ENCODE data around the gene EEIG1.
A peak's percentile ranks its signal among the peaks of the same experiment; 100 is the strongest.

Gene EEIG1

GRCh38 chr9:127975376-127976315 lies 5.1 kb downstream of the EEIG1 start:
- peak in 20 of 51 donors; percentile 34 to 69 (median 50) for DNase-seq

DNA sequence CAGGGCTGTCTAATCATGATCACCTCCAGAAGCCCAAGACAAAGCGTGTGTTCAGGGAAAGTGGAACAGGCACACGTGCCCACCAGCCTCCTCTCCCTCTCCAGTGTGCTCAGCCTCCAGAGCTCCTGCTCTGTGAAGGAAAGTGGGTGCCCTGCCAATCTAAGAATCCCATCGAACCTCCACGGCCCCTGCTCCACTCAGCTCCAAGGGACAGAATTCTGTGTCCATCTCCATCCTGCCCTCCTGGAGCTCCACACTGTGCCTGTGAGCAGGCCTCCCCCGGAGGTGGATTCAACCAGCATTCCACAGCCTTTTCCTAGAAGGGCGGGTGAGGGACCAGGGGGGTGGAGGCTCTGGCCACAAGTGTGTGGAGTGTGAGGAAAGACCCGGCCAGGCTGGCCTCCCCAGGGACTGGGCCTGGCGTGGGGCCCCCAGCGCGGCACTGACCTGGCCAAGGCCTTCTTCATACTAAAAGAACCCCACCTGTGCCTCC lies 6.0 kb downstream of the EEIG1 start:
- peak in 3 of 51 donors; percentile 40 to 69 (median 58) for DNase-seq

GRCh38 chr9:127974001-127974768 lies 6.6 kb downstream of the EEIG1 start:
- DNase-seq = peak in 2 of 51 donors; percentile 28 to 45

GRCh38 chr9:127973169-127974000 lies 7.4 kb downstream of the EEIG1 start:
- peak in 15 of 51 donors; percentile 29 to 73 (median 51) for DNase-seq

- peak in 27 of 51 donors; percentile 54 to 82 (median 70) for DNase-seq
These were observed 8.4 kb downstream of the EEIG1 start for GRCh38 chr9:127972236-127972871.

DNA sequence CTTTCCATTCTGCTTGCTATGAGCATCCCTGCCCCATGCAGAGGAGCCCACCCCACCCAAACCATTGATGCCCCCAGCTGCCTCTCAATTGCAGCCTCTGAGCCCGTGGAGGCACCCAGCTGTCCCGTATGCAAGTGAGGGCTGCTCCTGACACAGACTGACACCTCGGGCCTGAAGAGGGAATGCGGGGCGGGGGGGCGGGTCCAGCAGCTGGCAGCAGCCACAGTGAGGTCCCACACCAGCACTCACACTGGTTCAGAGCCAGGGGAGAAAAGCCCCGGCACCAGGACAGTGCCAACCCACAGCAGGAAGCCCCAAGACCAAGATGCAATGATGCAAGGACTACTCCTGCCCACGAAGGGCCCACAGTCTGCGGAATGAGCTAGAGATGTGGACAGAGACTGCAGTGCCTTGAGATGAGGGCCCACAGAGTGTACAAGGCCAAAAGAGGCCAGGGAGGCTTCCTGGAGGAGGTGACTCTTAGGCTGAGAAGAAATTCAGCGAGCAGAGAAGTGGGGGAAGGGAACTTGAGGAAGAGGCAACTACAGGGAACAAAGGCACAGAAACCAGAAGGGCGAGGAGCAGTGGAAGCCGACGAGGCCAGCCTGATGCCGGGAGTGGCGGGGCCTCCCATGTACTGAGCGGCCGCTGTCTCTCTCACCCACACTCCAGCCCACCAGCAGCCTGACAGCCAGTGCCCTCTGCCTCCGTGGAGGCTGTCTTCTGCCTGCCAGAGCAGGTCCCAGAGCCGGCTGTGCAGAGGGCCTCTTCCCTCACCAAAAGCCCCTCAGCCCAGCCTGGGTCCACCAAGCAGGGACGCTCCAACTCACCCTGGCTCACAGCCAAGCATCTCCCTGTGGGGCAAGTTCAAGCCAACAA lies 9.2 kb downstream of the EEIG1 start:
- DNase-seq = peak in 39 of 51 donors; percentile 33 to 96 (median 79)

DNA sequence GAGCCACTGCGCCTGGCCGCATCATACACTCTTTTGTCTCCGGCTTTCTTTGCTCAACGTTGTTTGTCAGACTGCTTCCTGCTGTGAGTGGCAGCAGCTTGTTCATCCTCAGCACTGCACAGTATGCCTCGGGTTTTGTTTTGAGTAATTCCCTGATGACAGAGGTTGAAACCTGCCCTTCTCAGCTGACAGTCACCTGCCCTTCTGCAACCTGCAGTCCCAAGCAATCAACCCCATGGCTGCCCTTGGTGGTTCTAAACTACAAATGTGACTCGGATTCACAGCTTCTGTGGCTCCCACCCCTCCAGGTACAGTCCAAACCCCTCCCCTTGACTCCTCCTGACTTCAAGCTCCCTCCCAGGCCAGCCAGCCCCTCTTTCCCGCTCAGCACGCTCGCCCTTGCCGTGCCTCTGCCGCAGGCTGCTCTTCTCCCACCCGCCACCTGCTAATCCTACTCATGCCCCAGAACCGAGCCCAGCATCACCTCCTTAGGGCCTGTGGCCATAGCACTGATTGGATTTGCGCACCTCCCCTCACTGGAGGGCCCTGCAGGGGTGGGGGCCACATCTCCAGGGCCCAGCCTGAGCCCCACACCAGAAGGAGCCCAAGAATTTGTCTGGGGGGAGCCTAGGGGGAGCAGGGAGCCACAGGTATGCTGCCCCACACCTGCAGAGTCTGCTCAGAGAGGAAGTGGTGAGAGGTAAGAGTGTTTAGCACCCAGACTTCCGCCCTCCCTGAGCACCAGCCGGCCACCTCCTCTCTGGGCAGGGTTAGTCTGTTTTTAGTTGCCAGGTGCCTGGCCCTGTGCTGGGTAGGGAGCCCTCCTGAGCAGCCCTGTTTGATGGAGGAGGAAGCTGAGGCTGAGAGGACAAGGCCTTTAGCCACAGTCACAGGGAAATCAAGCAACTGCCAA lies 10.1 kb downstream of the EEIG1 start:
- DNase-seq = peak in 1 of 51 donors; percentile 68

DNA sequence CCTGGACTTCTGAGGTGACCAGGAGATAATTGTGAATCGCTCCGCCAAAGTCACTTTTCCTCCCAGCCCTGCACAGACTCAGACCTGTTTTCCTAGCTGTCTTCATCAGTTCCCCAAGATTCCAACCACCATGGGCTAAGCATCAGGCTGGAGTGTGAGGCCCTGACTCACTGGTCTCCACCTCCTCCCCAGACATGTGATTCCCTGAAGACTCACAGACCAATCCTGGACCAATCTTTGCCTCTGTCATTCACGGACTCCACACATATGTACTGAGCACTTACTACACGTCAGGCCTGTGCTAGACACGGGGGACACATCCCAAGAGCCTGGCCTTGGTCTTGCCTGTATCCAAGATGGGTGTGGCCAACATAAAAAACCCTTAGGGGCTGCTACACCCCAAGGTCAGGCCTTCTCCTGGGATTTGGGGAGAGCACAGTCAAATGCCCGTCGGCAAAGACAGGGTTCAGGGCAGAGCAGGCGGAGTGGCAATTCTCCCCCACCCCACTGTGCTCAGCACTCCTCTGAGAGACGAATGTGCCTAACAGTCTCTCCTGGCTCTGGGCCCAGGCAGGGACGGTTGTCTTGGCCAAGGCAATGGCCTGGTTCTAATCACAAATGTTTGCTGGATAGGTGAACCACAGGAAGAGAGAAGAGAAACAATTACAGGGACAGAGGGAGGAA lies 11.9 kb downstream of the EEIG1 start:
- DNase-seq = peak in 28 of 51 donors; percentile 30 to 80 (median 56)

GRCh38 chr9:127968042-127968441 lies 12.7 kb downstream of the EEIG1 start:
- DNase-seq = no peak

- no peak for DNase-seq
These were observed 13.5 kb downstream of the EEIG1 start for GRCh38 chr9:127967151-127967809.

DNA sequence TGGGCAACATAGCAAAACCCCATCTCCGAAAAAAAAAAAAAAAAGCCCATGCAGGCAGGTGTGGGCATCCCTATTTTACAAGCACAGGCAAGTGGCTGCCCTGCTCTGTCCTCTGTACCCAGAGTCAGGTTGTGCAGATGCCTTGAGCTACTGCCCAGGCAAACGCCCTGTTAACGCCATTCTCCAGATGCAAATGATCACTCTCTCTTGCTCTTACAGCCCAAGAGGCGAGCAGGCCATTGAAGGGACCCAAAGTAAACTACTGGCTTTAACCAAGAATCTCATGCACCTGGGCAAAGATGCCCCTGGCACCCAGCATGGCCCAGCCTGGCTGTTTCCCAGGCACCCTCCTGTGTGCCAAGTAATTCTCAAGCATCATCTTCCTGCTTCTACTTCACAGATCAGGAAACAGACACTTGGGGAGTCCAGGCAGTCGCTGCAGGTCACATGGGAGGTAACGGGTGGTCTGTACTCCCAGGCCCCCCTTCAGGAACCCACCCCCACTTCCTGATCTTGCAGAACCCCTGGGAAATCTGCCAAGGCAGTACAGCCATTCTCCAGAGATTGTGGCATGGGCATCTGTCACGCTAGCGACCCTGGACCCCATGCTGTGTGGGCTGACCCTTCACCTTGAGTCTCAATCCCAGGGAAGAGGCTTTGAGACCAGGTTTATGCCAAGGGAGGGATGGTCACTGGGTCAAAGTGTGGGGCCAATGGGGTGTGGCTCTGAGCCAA lies 14.2 kb downstream of the EEIG1 start:
- DNase-seq = peak in 2 of 51 donors; percentile 37 to 49

DNA sequence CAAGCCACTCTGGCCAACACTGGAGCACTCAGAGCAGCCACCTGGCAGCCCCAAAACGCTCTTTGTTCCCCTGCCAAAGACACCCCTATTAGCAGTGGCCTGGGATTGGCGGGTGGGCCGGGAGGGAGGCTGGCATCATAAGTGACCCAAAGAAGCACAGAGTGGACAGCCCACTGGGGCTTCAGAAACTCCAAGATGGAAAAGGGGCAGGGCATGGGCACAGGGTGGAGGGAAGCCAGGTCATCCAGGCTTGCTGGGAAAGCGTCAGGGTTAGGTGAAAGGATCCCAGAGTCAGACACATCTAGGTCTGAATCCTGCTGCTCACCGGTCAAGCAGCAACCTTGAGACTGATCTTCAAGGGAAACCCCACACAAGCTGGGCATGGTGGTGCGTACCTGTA lies 14.8 kb downstream of the EEIG1 start:
- DNase-seq = no peak

GRCh38 chr9:127963359-127964064 lies 17.3 kb downstream of the EEIG1 start:
- DNase-seq = no peak

GRCh38 chr9:127963041-127963358 lies 17.8 kb downstream of the EEIG1 start:
- no peak for DNase-seq

DNA sequence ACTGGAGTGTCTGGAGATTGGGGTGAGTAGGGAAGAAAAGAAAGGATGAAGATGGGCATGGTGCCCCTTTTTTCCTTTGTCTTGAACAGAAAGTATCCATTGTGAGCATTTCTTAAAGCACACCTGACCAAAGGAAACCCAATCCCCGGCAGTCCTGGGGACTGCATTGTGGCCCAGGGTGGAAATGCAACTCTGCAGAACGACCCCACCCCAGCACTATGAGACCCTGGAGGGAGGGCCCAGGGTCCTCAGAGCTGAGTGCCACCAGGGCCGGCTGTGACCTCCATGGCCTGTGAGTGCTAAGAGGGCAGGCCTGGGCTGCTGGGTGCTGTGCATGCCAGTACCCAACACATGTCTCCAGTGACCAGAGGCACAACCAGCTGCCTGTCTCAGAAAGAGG lies 18.5 kb downstream of the EEIG1 start:
- DNase-seq = no peak

- no peak for DNase-seq
These were observed 19.1 kb downstream of the EEIG1 start for GRCh38 chr9:127961613-127962155.
